ENCODE results near the gene UFSP1. TPM values are rescaled to one million over a fixed set of nuclear protein-coding genes. Genes with fewer than 3 reads are reported as not detected.
A peak's percentile ranks its signal among the peaks of the same experiment; 100 is the strongest.
"Not testable (repeated sequence)": the region's sequence is repeated elsewhere in the genome, so short reads cannot be mapped to it uniquely, and the experiment has no call there.

UFSP1 gene
- 10 to 100 TPM in 1 of 2 experiments, 1 to 10 TPM in 1; 6.5 to 10.9 TPM for total RNA-seq
- polyA plus RNA-seq, result 1 to 10 TPM; 1.1 to 2.7 (median 1.7) TPM
- total RNA-seq, result 0.71 to 3.6 (median 2.7) reads per million in 6 experiments

GRCh38 chr7:100888988-100889750, at the start of gene UFSP1:
Gene UFSP1, minus strand, starts transcription at chr7:100889715. Its CDS starts 444 bp downstream, at chr7:100889271.
- POLR2A ChIA-PET, result interaction anchor here (0.5 to 6.3 kb wide), 12 partner anchors 13 to 461 kb away, joined by 3 to 165 read pairs (median 4); partner anchors contain the start of genes FBXO24, FIS1, PLOD3 and POP7
- no peaks in the 10 kb centered on the region for H3K9me3 Mint-ChIP-seq
- H3K27ac Mint-ChIP-seq, result peak within 1 kb of the TSS; percentile 91 to 98 (median 96)
- H3K36me3 Mint-ChIP-seq, result peaks cover 0 to 47% (median 22%) of the 10 kb centered on the region in 3 donors
- DNase-seq (no peak), ATAC-seq (peak in 1 of 2 donors; percentile 1)
- peaks cover 22 to 64% (median 49%) of the 10 kb centered on the region in 4 donors for H3K4me1 Mint-ChIP-seq
- H3K4me3 Mint-ChIP-seq, result peak within 1 kb of the TSS; percentile 84 to 94 (median 88)
- H3K27me3 Mint-ChIP-seq, result peaks cover 3 to 29% (median 11%) of the 10 kb centered on the region in 5 donors

DNA sequence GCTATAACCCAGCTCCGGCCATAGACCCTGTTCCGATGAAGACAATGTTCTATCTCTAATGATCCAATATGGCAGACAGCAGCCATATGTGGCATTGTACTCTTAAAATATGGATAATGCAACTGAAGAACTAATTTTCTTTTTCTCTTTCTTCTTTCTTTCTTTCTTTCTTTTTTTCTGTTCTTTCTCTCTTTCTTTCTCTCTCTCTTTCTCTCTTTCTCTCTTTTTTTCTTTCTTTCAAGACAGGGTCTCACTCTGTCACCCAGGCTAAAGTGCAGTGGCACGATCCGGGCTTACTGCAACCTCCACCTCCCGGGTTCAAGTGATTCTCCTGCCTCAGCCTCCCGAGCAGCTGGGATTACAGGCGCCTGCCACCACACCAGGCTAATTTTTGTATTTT, 46.7 kb upstream of the UFSP1 start:
- peaks cover 0 to 15% (median 15%) of the 10 kb centered on the region in 3 donors for H3K36me3 Mint-ChIP-seq
- ATAC-seq, POLR2A ChIA-PET, H3K4me3 Mint-ChIP-seq, DNase-seq, H3K4me1 Mint-ChIP-seq, H3K27ac Mint-ChIP-seq: not testable (repeated sequence)
- H3K27me3 Mint-ChIP-seq, result peaks cover 4 to 16% (median 11%) of the 10 kb centered on the region in 5 donors
- H3K9me3 Mint-ChIP-seq, result peaks cover 0 to 39% (median 13%) of the 10 kb centered on the region in 9 donors

DNA sequence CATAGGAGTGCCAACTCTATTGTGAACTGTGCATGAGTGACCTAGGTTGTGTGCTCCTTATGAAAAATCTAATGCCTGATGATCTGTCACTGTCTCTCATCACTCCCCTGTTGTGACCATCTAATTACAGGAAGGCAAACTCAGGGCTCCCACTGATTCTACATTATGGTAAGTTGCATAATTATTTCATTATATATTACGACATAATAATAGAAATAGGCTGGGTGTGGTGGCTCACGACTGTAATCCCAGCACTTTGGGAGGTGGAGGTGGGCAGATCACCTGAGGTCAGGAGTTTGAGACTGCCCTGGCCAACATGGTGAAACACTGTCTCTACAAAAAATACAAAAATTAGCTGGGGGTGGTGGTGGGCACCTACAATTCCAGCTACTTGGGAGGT, 45.9 kb upstream of the UFSP1 start:
- DNase-seq, POLR2A ChIA-PET, H3K4me3 Mint-ChIP-seq, H3K27ac Mint-ChIP-seq, ATAC-seq, H3K4me1 Mint-ChIP-seq: not testable (repeated sequence)
- H3K27me3 Mint-ChIP-seq, result peaks cover 4 to 16% (median 15%) of the 10 kb centered on the region in 5 donors
- H3K36me3 Mint-ChIP-seq, result peaks cover 0 to 18% (median 15%) of the 10 kb centered on the region in 3 donors
- peaks cover 0 to 37% (median 13%) of the 10 kb centered on the region in 9 donors for H3K9me3 Mint-ChIP-seq

DNA sequence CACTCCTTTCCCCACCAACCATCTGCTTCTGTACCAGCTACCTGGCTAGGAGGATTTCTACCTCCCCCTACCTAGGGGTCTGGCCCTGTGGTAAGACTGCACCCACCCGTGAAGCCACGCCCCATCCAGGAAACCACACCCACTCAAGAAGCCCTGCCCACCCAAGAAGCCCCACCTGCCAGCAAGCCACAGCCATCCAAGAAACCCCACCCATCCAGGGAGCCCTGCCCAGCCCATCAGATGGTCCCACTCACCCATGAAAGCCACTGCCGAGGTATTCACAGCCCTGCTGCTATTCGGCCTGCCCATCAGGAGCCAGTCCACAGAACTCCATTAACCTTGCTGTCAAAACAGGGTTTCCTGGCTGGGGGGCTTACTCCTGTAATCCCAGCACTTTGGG, 44.2 kb upstream of the UFSP1 start:
- Mint-ChIP-seq H3K9me3 (peaks cover 0 to 22% (median 11%) of the 10 kb centered on the region in 9 donors), H3K27me3 (peaks cover 4 to 24% (median 17%) of the 10 kb centered on the region in 5 donors), H3K4me1 (no peaks in the 10 kb centered on the region), H3K36me3 (peaks cover 0 to 8% (median 7%) of the 10 kb centered on the region in 3 donors), H3K4me3 (no peak overlapping the region), H3K27ac (no peak overlapping the region)
- ATAC-seq (no peak), DNase-seq (no peak)
- POLR2A ChIA-PET, result no interaction called here

DNA sequence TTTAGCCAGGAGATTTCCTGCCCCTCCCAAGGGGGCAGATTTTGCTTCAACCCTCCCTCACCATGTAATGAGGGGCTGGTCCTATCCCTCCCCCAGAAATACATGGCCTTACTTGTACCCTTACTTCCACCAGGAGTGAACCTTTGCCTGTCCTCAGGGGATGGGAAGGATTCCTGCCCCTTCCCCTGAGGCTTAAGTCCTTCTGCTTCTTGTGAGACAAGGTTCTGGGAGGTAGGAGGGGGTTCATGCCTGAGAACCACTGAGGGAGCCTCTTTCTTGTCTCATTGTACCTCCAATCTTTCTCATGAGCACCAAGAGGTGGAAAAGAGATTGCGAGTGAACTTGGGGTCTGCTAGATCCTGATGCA, 40.3 kb upstream of the UFSP1 start:
- H3K27ac Mint-ChIP-seq, result no peak overlapping the region
- no peaks in the 10 kb centered on the region for H3K4me1 Mint-ChIP-seq
- ATAC-seq (no peak), DNase-seq (no peak)
- H3K27me3 Mint-ChIP-seq, result peaks cover 4 to 18% (median 10%) of the 10 kb centered on the region in 5 donors
- POLR2A ChIA-PET, result no interaction called here
- H3K9me3 Mint-ChIP-seq, result peaks cover 0 to 15% (median 10%) of the 10 kb centered on the region in 9 donors
- H3K36me3 Mint-ChIP-seq, result peaks cover 0 to 7% (median 6%) of the 10 kb centered on the region in 3 donors
- no peak overlapping the region for H3K4me3 Mint-ChIP-seq

DNA sequence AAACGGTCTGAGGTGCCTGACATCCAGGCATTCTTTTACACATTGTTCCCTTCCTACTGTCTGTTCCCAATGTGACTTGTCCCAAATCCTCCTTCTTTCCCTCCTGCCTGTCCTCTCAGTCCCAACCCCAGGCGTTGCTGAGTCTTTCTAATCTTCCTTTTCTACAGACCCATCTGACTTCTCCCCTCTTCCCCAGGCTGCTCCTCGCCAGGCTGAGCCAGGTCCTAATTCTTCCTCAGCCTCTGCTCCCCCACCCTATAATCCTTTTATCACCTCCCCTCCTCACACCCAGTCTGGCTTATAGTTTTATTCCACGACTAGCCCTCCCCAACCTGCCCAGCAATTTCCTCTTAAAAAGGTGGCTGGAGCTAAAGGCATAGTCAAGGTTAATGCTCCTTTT, 34.1 kb upstream of the UFSP1 start:
- POLR2A ChIA-PET, DNase-seq, ATAC-seq, H3K27ac Mint-ChIP-seq, H3K4me1 Mint-ChIP-seq, H3K36me3 Mint-ChIP-seq, H3K4me3 Mint-ChIP-seq, H3K9me3 Mint-ChIP-seq: not testable (repeated sequence)
- peaks cover 0 to 22% (median 19%) of the 10 kb centered on the region in 5 donors for H3K27me3 Mint-ChIP-seq

DNA sequence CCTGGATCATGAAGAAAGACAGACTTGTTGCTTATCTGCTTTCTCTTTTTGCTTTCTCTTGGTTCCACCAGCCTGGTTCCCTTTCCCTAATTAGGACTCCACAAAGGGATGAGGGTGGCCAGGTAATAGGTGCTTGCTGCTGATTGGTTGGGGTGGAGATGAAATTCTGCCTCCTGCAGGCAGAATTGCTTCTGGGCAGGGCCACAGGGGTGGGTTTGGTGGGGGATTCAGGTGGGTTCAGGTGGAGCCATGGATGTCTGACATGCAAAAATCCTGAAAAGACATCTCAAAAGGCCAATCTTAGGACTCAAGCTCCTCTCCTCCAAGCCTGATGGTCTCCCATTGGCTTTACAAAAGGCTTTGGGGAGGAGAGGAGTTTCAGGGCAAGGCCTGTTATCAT, 31.5 kb upstream of the UFSP1 start:
- H3K4me1 Mint-ChIP-seq, result no peaks in the 10 kb centered on the region
- ATAC-seq (no peak), DNase-seq (no peak)
- no peaks in the 10 kb centered on the region for H3K9me3 Mint-ChIP-seq
- H3K27me3 Mint-ChIP-seq, result peaks cover 2 to 31% (median 25%) of the 10 kb centered on the region in 5 donors
- H3K36me3 Mint-ChIP-seq, result no peaks in the 10 kb centered on the region
- H3K4me3 Mint-ChIP-seq, result no peak overlapping the region
- POLR2A ChIA-PET, result no interaction called here
- no peak overlapping the region for H3K27ac Mint-ChIP-seq

GRCh38 chr7:100919779-100920437, 30.4 kb upstream of the UFSP1 start:
- not testable (repeated sequence) for ATAC-seq, H3K27ac Mint-ChIP-seq, DNase-seq, H3K4me1 Mint-ChIP-seq, H3K9me3 Mint-ChIP-seq, H3K36me3 Mint-ChIP-seq, H3K4me3 Mint-ChIP-seq
- POLR2A ChIA-PET, result interaction anchor here (0.5 kb wide), 1 partner anchor 138 kb away, joined by 3 read pairs; no protein-coding TSS in a partner anchor
- H3K27me3 Mint-ChIP-seq, result peaks cover 2 to 37% (median 27%) of the 10 kb centered on the region in 5 donors

GRCh38 chr7:100919335-100919734, 29.8 kb upstream of the UFSP1 start:
- not testable (repeated sequence) for H3K27ac Mint-ChIP-seq, H3K4me3 Mint-ChIP-seq, ATAC-seq, H3K9me3 Mint-ChIP-seq, H3K36me3 Mint-ChIP-seq, DNase-seq, H3K4me1 Mint-ChIP-seq
- POLR2A ChIA-PET, result interaction anchor here (0.5 kb wide), 1 partner anchor 137 kb away, joined by 3 read pairs; no protein-coding TSS in a partner anchor
- peaks cover 2 to 43% (median 25%) of the 10 kb centered on the region in 5 donors for H3K27me3 Mint-ChIP-seq

DNA sequence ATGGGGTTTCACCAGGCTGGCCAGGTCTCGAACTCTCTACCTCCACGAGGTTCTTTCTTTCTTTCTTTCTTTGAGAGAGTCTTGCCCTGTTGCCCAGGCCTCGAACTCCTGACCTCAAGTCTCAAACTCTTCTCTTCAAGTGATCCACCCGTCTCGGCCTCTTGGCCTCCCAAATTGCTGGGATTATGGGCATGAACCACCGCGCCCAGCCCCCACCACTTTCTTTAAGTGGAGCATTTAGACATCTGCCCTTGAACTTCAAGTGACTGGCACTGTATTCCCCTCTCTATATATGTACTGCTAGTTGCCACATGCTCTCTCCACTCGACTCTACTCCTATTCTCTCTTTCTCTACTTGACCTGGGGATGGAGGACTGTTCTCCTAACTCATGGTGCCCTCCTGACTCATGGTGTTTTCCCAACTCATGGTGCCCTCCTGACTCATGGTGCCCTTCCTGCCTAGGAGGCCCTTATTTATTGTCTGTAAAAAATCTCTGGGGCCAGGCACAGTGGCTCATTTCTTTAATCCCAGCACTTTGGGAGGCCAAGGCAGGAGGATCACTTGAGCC, 25.4 kb upstream of the UFSP1 start:
- peaks cover 4 to 30% (median 17%) of the 10 kb centered on the region in 5 donors for H3K27me3 Mint-ChIP-seq
- H3K36me3 Mint-ChIP-seq, result no peaks in the 10 kb centered on the region
- peaks cover 0 to 4% (median 0%) of the 10 kb centered on the region in 4 donors for H3K4me1 Mint-ChIP-seq
- no peaks in the 10 kb centered on the region for H3K9me3 Mint-ChIP-seq
- ATAC-seq (no peak), DNase-seq (no peak)
- H3K4me3 Mint-ChIP-seq, result no peak overlapping the region
- POLR2A ChIA-PET, result interaction anchor here (0.6 kb wide), 1 partner anchor 734 kb away, joined by 4 read pairs; no protein-coding TSS in a partner anchor
- no peak overlapping the region for H3K27ac Mint-ChIP-seq

GRCh38 chr7:100914208-100914878, 24.8 kb upstream of the UFSP1 start:
- DNase-seq (no peak), ATAC-seq (no peak)
- H3K4me3 Mint-ChIP-seq, result no peak overlapping the region
- H3K4me1 Mint-ChIP-seq, result peaks cover 0 to 4% (median 0%) of the 10 kb centered on the region in 4 donors
- H3K36me3 Mint-ChIP-seq, result no peaks in the 10 kb centered on the region
- POLR2A ChIA-PET, result interaction anchor here (0.6 kb wide), 1 partner anchor 735 kb away, joined by 4 read pairs; no protein-coding TSS in a partner anchor
- H3K27me3 Mint-ChIP-seq, result peaks cover 4 to 30% (median 17%) of the 10 kb centered on the region in 5 donors
- H3K27ac Mint-ChIP-seq, result no peak overlapping the region
- H3K9me3 Mint-ChIP-seq, result no peaks in the 10 kb centered on the region

DNA sequence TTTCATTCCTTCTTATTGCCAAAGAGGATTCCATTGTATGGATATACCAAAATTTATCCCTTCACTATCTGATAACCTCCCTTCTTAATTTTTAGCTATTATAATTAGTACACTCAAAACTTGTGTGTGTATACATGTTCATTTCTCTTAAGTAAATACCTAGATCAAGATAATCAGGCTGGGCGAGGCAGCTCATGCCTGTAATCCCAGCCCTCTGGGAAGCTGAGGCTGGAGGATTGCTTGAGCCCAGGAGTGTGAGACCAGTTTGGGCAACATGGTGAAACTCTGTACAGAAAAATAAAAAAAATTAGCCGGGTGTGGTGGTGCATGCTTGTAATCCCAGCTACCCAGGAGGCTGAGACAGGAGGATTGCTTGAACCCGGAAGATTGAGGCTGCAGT, 22.0 kb upstream of the UFSP1 start:
- peaks cover 3 to 18% (median 10%) of the 10 kb centered on the region in 5 donors for H3K27me3 Mint-ChIP-seq
- POLR2A ChIA-PET, result no interaction called here

More for the DNA sequence above, 22.0 kb upstream of the UFSP1 start:
- Mint-ChIP-seq H3K27ac (no peak overlapping the region), H3K9me3 (peaks cover 0 to 5% (median 0%) of the 10 kb centered on the region in 9 donors), H3K4me1 (peaks cover 0 to 4% (median 0%) of the 10 kb centered on the region in 4 donors), H3K4me3 (no peak overlapping the region), H3K36me3 (peaks cover 0 to 4% (median 0%) of the 10 kb centered on the region in 3 donors)
- ATAC-seq, result no peak
- no peak for DNase-seq

Measured in naive thymus-derived CD8-positive, alpha-beta T cell (primary cell).